ENCODE results near the gene MYO3B.

Gene MYO3B

DNA sequence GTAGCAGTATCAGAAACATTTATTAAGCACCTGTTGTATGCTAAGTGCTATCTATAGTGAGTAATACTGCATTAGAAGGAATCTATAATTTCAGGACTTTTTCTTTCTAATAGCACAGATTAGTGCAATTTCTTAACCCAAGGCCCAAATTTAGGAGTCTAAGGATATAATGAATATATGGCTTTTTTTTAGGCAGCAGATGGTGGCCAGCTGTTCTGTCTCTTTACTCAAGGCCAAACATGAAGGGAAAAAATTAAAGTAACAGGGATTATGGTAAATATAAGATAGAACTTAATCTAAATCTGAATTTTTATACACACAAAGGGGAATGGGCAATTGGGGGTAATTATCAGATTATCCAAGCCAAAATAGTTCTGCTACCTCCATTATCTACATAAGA is 306.6 kb downstream of the MYO3B start:
- TF ChIP-seq EZH2 (optimal IDR thresholded peaks at IDR 0.05; ENCODE audit: low read depth, low read length): no peak
- TF ChIP-seq EZH2phosphoT487 (IDR thresholded peaks at IDR 0.05; ENCODE audit: low read length): no peak
- TF ChIP-seq, protein P1, sequence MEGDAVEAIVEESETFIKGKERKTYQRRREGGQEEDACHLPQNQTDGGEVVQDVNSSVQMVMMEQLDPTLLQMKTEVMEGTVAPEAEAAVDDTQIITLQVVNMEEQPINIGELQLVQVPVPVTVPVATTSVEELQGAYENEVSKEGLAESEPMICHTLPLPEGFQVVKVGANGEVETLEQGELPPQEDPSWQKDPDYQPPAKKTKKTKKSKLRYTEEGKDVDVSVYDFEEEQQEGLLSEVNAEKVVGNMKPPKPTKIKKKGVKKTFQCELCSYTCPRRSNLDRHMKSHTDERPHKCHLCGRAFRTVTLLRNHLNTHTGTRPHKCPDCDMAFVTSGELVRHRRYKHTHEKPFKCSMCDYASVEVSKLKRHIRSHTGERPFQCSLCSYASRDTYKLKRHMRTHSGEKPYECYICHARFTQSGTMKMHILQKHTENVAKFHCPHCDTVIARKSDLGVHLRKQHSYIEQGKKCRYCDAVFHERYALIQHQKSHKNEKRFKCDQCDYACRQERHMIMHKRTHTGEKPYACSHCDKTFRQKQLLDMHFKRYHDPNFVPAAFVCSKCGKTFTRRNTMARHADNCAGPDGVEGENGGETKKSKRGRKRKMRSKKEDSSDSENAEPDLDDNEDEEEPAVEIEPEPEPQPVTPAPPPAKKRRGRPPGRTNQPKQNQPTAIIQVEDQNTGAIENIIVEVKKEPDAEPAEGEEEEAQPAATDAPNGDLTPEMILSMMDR (IDR thresholded peaks at IDR 0.05; ENCODE audit: low read length): no peak
- Histone ChIP-seq H3K27ac (ENCODE audit: low read length) (no peak overlapping the region), H3K9me2 (replicated peaks; ENCODE audit: insufficient read depth, low read length) (no peaks in the 10 kb centered on the region), H3K27me3 (replicated peaks; ENCODE audit: insufficient read depth, low read length) (no peaks in the 10 kb centered on the region), H3K4me2 (ENCODE audit: low read depth, low read length) (no peak overlapping the region), H3F3A (ENCODE audit: insufficient read depth, low read length) (no peaks in the 10 kb centered on the region), H3K79me2 (ENCODE audit: low read length) (no peaks in the 10 kb centered on the region), H3K9ac (ENCODE audit: low read length) (no peak overlapping the region), H3K36me3 (replicated peaks; ENCODE audit: insufficient read depth, low read length) (no peaks in the 10 kb centered on the region), H3K4me3 (ENCODE audit: low read length) (no peak overlapping the region), H4K20me1 (ENCODE audit: insufficient read depth, low read length) (no peaks in the 10 kb centered on the region), H3K4me1 (ENCODE audit: low read length) (no peaks in the 10 kb centered on the region), H3K9me3 (replicated peaks; ENCODE audit: insufficient read depth, low read length) (no peaks in the 10 kb centered on the region), H2AFZ (ENCODE audit: low read length) (no peak overlapping the region)
- DNase-seq: no peak

DNA sequence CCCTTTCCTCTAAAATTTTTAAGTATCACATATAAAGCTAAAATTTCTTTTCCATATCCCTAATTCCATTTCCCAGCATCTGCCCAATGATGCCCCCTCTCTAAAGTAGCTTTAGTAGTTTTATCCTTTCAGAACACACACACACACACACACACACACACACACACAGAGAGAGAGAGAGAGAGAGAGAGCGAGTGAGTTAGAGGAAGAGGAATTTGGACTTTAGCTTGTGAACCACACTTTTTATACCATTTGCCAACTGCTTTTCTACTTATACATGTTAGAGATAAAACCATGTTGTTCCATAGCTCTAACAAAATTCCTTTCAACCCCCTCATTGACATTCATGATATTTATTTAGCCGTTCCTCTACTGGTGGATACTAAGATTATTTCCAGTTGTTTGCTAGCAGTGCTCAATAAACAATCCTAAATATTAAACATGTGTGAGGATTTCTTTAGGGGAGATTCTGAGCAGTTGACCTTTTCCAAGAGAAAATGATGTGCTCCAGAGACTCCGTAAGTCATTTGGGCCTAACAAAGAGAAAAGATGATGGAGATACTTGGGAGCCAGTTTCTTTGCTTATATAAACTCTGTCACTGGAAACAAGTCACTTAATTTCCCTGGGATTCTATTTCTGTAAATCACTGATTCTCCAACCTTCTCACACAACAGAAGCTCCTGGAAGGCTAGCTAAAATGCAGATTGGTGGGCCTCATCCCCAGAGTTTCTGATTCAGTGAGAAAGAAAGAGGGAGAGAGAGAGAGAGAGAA is 307.5 kb downstream of the MYO3B start:
- Histone ChIP-seq H3K9ac (ENCODE audit: low read length) (no peak overlapping the region), H3K9me2 (replicated peaks; ENCODE audit: insufficient read depth, low read length) (no peaks in the 10 kb centered on the region), H3K4me2 (ENCODE audit: low read depth, low read length) (no peak overlapping the region), H3K36me3 (replicated peaks; ENCODE audit: insufficient read depth, low read length) (no peaks in the 10 kb centered on the region), H3K79me2 (ENCODE audit: low read length) (no peaks in the 10 kb centered on the region), H3K27me3 (replicated peaks; ENCODE audit: insufficient read depth, low read length) (no peaks in the 10 kb centered on the region), H3K27ac (ENCODE audit: low read length) (no peak overlapping the region), H3K4me1 (ENCODE audit: low read length) (no peaks in the 10 kb centered on the region), H4K20me1 (ENCODE audit: insufficient read depth, low read length) (no peaks in the 10 kb centered on the region), H3F3A (ENCODE audit: insufficient read depth, low read length) (no peaks in the 10 kb centered on the region), H3K9me3 (replicated peaks; ENCODE audit: insufficient read depth, low read length) (no peaks in the 10 kb centered on the region), H3K4me3 (ENCODE audit: low read length) (no peak overlapping the region), H2AFZ (ENCODE audit: low read length) (no peak overlapping the region)
- TF ChIP-seq EZH2 (optimal IDR thresholded peaks at IDR 0.05; ENCODE audit: low read depth, low read length) (no peak), EZH2phosphoT487 (IDR thresholded peaks at IDR 0.05; ENCODE audit: low read length) (no peak)
- TF ChIP-seq, protein P1 (IDR thresholded peaks at IDR 0.05; ENCODE audit: low read length): no peak
- no peak for DNase-seq

DNA sequence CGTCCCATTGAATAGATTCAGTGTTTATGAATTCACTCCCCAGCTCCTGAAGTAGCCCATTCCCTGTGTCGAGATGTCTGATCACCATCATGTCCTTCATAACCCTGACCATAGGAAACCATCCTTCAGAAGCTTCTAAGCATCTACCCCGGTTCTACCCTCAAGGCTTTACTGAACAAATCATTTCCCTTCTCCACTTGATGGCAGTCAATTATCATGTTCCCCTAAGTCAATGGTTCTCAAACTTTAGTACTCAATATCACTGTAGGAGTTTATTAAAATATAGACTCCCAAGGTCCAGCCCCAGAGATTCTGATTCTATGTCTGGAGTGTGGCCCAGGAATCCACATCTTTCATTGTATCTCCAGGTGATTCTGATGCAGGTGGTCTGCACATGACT is 308.8 kb downstream of the MYO3B start:
- Histone ChIP-seq H3K4me3 (ENCODE audit: low read length) (no peak overlapping the region), H3F3A (ENCODE audit: insufficient read depth, low read length) (no peaks in the 10 kb centered on the region), H3K27me3 (replicated peaks; ENCODE audit: insufficient read depth, low read length) (no peaks in the 10 kb centered on the region), H3K9me3 (replicated peaks; ENCODE audit: insufficient read depth, low read length) (no peaks in the 10 kb centered on the region), H3K79me2 (ENCODE audit: low read length) (no peaks in the 10 kb centered on the region), H3K4me2 (ENCODE audit: low read depth, low read length) (no peak overlapping the region), H3K9me2 (replicated peaks; ENCODE audit: insufficient read depth, low read length) (no peaks in the 10 kb centered on the region), H4K20me1 (ENCODE audit: insufficient read depth, low read length) (no peaks in the 10 kb centered on the region), H3K4me1 (ENCODE audit: low read length) (no peaks in the 10 kb centered on the region), H3K36me3 (replicated peaks; ENCODE audit: insufficient read depth, low read length) (no peaks in the 10 kb centered on the region), H3K27ac (ENCODE audit: low read length) (no peak overlapping the region), H2AFZ (ENCODE audit: low read length) (no peak overlapping the region), H3K9ac (ENCODE audit: low read length) (no peak overlapping the region)
- DNase-seq: no peak
- TF ChIP-seq, protein P1 (IDR thresholded peaks at IDR 0.05; ENCODE audit: low read length): no peak
- no peak for TF ChIP-seq EZH2phosphoT487 (IDR thresholded peaks at IDR 0.05; ENCODE audit: low read length)
- TF ChIP-seq EZH2 (optimal IDR thresholded peaks at IDR 0.05; ENCODE audit: low read depth, low read length): no peak
